H1 (cell line): ENCODE results near the gene CX3CR1. TPM values are rescaled to one million over a fixed set of nuclear protein-coding genes. Genes with fewer than 3 reads are reported as not detected.

ENCODE experiments used
- CTCF ChIA-PET: fragments of 300-600 bp; sonication (Branson Sonifier 250); formaldehyde crosslinking; loops from one replicate; lab custom pipeline; 2021; ENCODE audit not compliant: partially characterized antibody; lab: Charles Lee
- POLR2A ChIA-PET: fragments of 300-600 bp; sonication (Branson Sonifier 250); formaldehyde crosslinking; loops from one replicate; lab custom pipeline; 2021; ENCODE audit warnings: inconsistent platforms; ENCODE audit not compliant: partially characterized antibody; lab: Charles Lee
- DNase-seq, 2 experiments: peaks; one replicate each; pipeline versions ENCODE4 v3.0.0 to v3.0.0-alpha.2; 2010 to 2022; ENCODE audit warnings: low spot score in 2 of 2, low read depth in 1 of 2, mixed read lengths in 1 of 2
- FAIRE-seq: peaks from 2 replicates; lab custom pipeline; 2011; peaks lifted over from hg19 to GRCh38; lab: Jason Lieb, UNC
- H2AFZ ChIP-seq: 2 replicates; pipeline ENCODE4 v1.8.1; 2012; ENCODE audit warnings: low read length, inconsistent platforms
- H2AK5ac ChIP-seq: 2 replicates; pipeline ENCODE4 v1.6.1; 2013; ENCODE audit warnings: low read depth, low read length
- H2BK120ac ChIP-seq: replicated peaks from 2 replicates; pipeline ENCODE3; 2013; ENCODE audit warnings: low read depth, low read length, inconsistent platforms
- H2BK12ac ChIP-seq: 2 replicates; pipeline ENCODE4 v1.6.1; 2013; ENCODE audit warnings: low read depth, low read length
- H2BK15ac ChIP-seq: 2 replicates; pipeline ENCODE4 v1.6.1; 2013; ENCODE audit warnings: low read length
- H2BK20ac ChIP-seq: 2 replicates; pipeline ENCODE4 v1.6.1; 2013; ENCODE audit warnings: low read length
- H2BK5ac ChIP-seq: 2 replicates; pipeline ENCODE4 v1.6.1; 2013; ENCODE audit warnings: low read depth, low read length
- H3K14ac ChIP-seq: 2 replicates; pipeline ENCODE4 v1.6.1; 2013; ENCODE audit warnings: inconsistent platforms; ENCODE audit not compliant: insufficient read length
- H3K18ac ChIP-seq: 2 replicates; pipeline ENCODE4 v1.6.1; 2013; ENCODE audit warnings: low read length; ENCODE audit errors: extremely low read depth
- H3K23ac ChIP-seq: 2 replicates; pipeline ENCODE4 v1.6.1; 2013; ENCODE audit warnings: inconsistent platforms; ENCODE audit not compliant: insufficient read length
- H3K23me2 ChIP-seq: 2 replicates; pipeline ENCODE4 v1.6.1; 2013; ENCODE audit warnings: low read depth, low read length
- H3K27ac ChIP-seq: 2 replicates; pipeline ENCODE4 v1.6.1; 2011; ENCODE audit warnings: low read depth, low read length, inconsistent platforms
- H3K27me3 ChIP-seq, 4 experiments: replicated peaks in 1 of 4; 1 replicate in 1 of 4; 2 replicates in 3 of 4; pipeline versions ENCODE4 v1.6.1 to v1.8.1; 2011 to 2013; ENCODE audit warnings: low read length in 3 of 4, mild to moderate bottlenecking in 3 of 4, inconsistent platforms in 2 of 4, mixed read lengths in 2 of 4, moderate library complexity in 1 of 4; ENCODE audit not compliant: control insufficient read depth in 3 of 4, insufficient read depth in 3 of 4; ENCODE audit errors: extremely low read depth in 1 of 4
- H3K36me3 ChIP-seq, 4 experiments: 2 replicates each; pipeline versions ENCODE4 v1.6.1 to v1.8.1; 2011 to 2013; ENCODE audit warnings: mild to moderate bottlenecking in 4 of 4, low read length in 3 of 4, moderate library complexity in 2 of 4, control low read depth in 1 of 4, inconsistent platforms in 1 of 4; ENCODE audit not compliant: insufficient read depth in 4 of 4, control insufficient read depth in 2 of 4
- H3K4ac ChIP-seq: replicated peaks from 2 replicates; pipeline ENCODE3; 2013; ENCODE audit warnings: low read length, low read depth, mixed read lengths, inconsistent platforms; ENCODE audit not compliant: insufficient read length
- H3K4me1 ChIP-seq, 4 experiments: replicated peaks in 1 of 4; 1 replicate in 1 of 4; 2 replicates in 3 of 4; pipeline versions ENCODE4 v1.6.1 to v1.8.1; 2011 to 2013; ENCODE audit warnings: low read length in 3 of 4, inconsistent platforms in 2 of 4, mixed read lengths in 1 of 4; ENCODE audit not compliant: insufficient read depth in 4 of 4, control insufficient read depth in 3 of 4
- H3K4me2 ChIP-seq, 2 experiments: 2 replicates each; pipeline versions ENCODE4 v1.6.1 to v1.8.1; 2011 to 2013; ENCODE audit warnings: low read depth in 2 of 2, low read length in 2 of 2, control low read depth in 1 of 2, inconsistent platforms in 1 of 2, mild to moderate bottlenecking in 1 of 2; ENCODE audit not compliant: insufficient read depth in 1 of 2
- H3K4me3 ChIP-seq, 4 experiments: fragments of 200-600, 300-600 bp in 1 of 4; sonication (generic), shearing (Covaris generic), sonication (Bioruptor Twin) in 1 of 4; 2 replicates each; pipeline versions ENCODE4 v1.5.1 to v1.8.1; 2011 to 2016; ENCODE audit warnings: low read length in 4 of 4, low read depth in 3 of 4, control low read depth in 2 of 4, inconsistent platforms in 2 of 4, mild to moderate bottlenecking in 2 of 4, mixed read lengths in 1 of 4, moderate library complexity in 1 of 4; ENCODE audit not compliant: insufficient read depth in 2 of 4; ENCODE audit errors: extremely low read depth in 1 of 4
- H3K56ac ChIP-seq: replicated peaks from 2 replicates; pipeline ENCODE3; 2013; ENCODE audit warnings: low read depth, mild to moderate bottlenecking, mixed read lengths, low read length, inconsistent platforms; ENCODE audit not compliant: insufficient read length
- H3K79me1 ChIP-seq: 2 replicates; pipeline ENCODE4 v1.6.1; 2013; ENCODE audit warnings: low read depth, low read length, control low read depth
- H3K79me2 ChIP-seq, 2 experiments: 2 replicates each; pipeline versions ENCODE4 v1.6.1 to v1.8.1; 2012 to 2013; ENCODE audit warnings: low read length in 2 of 2, mild to moderate bottlenecking in 2 of 2, inconsistent platforms in 1 of 2; ENCODE audit not compliant: insufficient read depth in 2 of 2, control insufficient read depth in 1 of 2
- H3K9ac ChIP-seq, 4 experiments: replicated peaks in 1 of 4; 1 replicate in 1 of 4; 2 replicates in 3 of 4; pipeline versions ENCODE4 v1.6.1 to v1.8.1; 2011 to 2013; ENCODE audit warnings: low read depth in 3 of 4, low read length in 3 of 4, control low read depth in 2 of 4, mild to moderate bottlenecking in 2 of 4, moderate library complexity in 2 of 4, inconsistent platforms in 1 of 4; ENCODE audit errors: extremely low read depth in 1 of 4
- H3K9me3 ChIP-seq, 2 experiments: 2 replicates each; pipeline versions ENCODE4 v1.6.1 to v1.8.1; 2012 to 2013; ENCODE audit warnings: mild to moderate bottlenecking in 2 of 2, moderate library complexity in 2 of 2, control low read depth in 1 of 2, inconsistent platforms in 1 of 2, low read depth in 1 of 2, low read length in 1 of 2, mixed read lengths in 1 of 2; ENCODE audit not compliant: insufficient read depth in 2 of 2
- H4K20me1 ChIP-seq, 2 experiments: replicated peaks in 1 of 2; 2 replicates each; pipeline versions ENCODE3 to v1.8.1; 2011 to 2013; ENCODE audit warnings: inconsistent platforms in 2 of 2, low read length in 2 of 2, mild to moderate bottlenecking in 1 of 2; ENCODE audit not compliant: insufficient read depth in 2 of 2, control insufficient read depth in 1 of 2
- H4K5ac ChIP-seq: 2 replicates; pipeline ENCODE4 v1.6.1; 2013; ENCODE audit warnings: low read length, low read depth, mixed read lengths, inconsistent platforms; ENCODE audit not compliant: insufficient read length
- H4K8ac ChIP-seq: 2 replicates; pipeline ENCODE4 v1.8.0; 2013; ENCODE audit warnings: mild to moderate bottlenecking, moderate library complexity, low read length, inconsistent platforms; ENCODE audit not compliant: insufficient read depth; ENCODE audit errors: extremely low read depth
- H4K91ac ChIP-seq: replicated peaks from 2 replicates; pipeline ENCODE3; 2013; ENCODE audit warnings: low read length, mixed read lengths, inconsistent platforms; ENCODE audit not compliant: insufficient read length
- CHD1 ChIP-seq: IDR thresholded peaks from 2 replicates; pipeline ENCODE4 v1.6.1; 2012; ENCODE audit warnings: low read depth, low read length, improper control_type of control experiment
- CHD2 ChIP-seq: IDR thresholded peaks from 2 replicates; pipeline ENCODE4 v1.6.1; 2012; ENCODE audit warnings: low read length, improper control_type of control experiment
- HDAC6 ChIP-seq: IDR thresholded peaks from one replicate; pipeline ENCODE4 v1.7.1; 2012; ENCODE audit warnings: low read depth, mild to moderate bottlenecking, inconsistent platforms, low read length, moderate library complexity
- PHF8 ChIP-seq: fragments of 200-600 bp; sonication (generic); conservative IDR thresholded peaks from 2 replicates; pipeline ENCODE4 v1.7.1; 2012; ENCODE audit warnings: low read depth, mild to moderate bottlenecking, inconsistent platforms, low read length, moderate library complexity
- RFX5 ChIP-seq: IDR thresholded peaks from 2 replicates; pipeline ENCODE4 v1.6.1; 2011; ENCODE audit warnings: low read depth, low read length, improper control_type of control experiment, borderline replicate concordance
- RNF2 ChIP-seq: fragments of 200-900, 300-1000 bp; sonication (generic); IDR thresholded peaks from 2 replicates; pipeline ENCODE4 v1.7.1; 2016; ENCODE audit warnings: borderline replicate concordance, low read depth, mild to moderate bottlenecking, antibody characterized with exemption, low read length; ENCODE audit not compliant: poor library complexity, severe bottlenecking; ENCODE audit errors: missing control alignments
- SIX5 ChIP-seq: IDR thresholded peaks from 2 replicates; pipeline ENCODE4 v1.6.1; 2011; ENCODE audit warnings: mild to moderate bottlenecking, low read depth, low read length
- TAF1 ChIP-seq: IDR thresholded peaks from 2 replicates; pipeline ENCODE4 v1.6.1; 2011; ENCODE audit warnings: mild to moderate bottlenecking, low read depth, low read length
- WGBS, 2 experiments: shearing (Covaris generic) in 1 of 2; methylation state at CpG; one replicate each; pipeline versions ENCODE4 v1.1.6 to v1.1.7; 2013 to 2015; ENCODE audit warnings: low lambda C conversion rate in 2 of 2, mixed read lengths in 2 of 2, inconsistent platforms in 1 of 2, low coverage in 1 of 2, missing lambda C conversion rate in 1 of 2; ENCODE audit not compliant: insufficient replicate concordance in 2 of 2, insufficient coverage in 1 of 2, insufficient read length in 1 of 2; ENCODE audit errors: extremely low coverage in 1 of 2, missing lambda C conversion rate in 1 of 2; 5-methylcytosine and 5-hydroxymethylcytosine counted together
- polyA plus RNA-seq, 7 experiments: library from polyadenylated mRNA; depleted of rRNA in 3 of 7; stranded (reverse) in 5 of 7; unstranded in 2 of 7; fragments of >200 nt in 5 of 7; fragments of 200-250 nt in 2 of 7; gene quantifications; 1 replicate in 5 of 7; 2 replicates in 1 of 7; 4 replicates in 1 of 7; pipeline versions ENCODE4 v1.2.1 to v1.2.3, GENCODE V29; 2011 to 2013; ENCODE audit warnings: missing spikeins in 2 of 7, mixed read lengths in 2 of 7
- total RNA-seq: library from RNA; stranded (reverse); fragmentation: NEBNext Ultra II Directional; extraction: Animal tissue kit (Norgen Biotek cat#: 25700); gene quantifications from 2 replicates; pipeline ENCODE4 v1.2.1, GENCODE V29; 2021
- TF ChIP-seq, protein P1 (sequence below): IDR thresholded peaks from 2 replicates; pipeline ENCODE4 v1.6.1; 2012; ENCODE audit warnings: low read length, inconsistent platforms
- TF ChIP-seq, protein P2 (sequence below): IDR thresholded peaks from 2 replicates; pipeline ENCODE4 v1.6.1; 2011; ENCODE audit warnings: low read depth, mild to moderate bottlenecking, low read length; ENCODE audit not compliant: insufficient read depth

The CX3CR1 gene
- total and polyA plus RNA-seq, 2 of the 8 experiments (the other 6 are each of a cell fraction or from before 2014, with no cell fraction given) = 0.08 TPM; not detected in 1

DNA sequence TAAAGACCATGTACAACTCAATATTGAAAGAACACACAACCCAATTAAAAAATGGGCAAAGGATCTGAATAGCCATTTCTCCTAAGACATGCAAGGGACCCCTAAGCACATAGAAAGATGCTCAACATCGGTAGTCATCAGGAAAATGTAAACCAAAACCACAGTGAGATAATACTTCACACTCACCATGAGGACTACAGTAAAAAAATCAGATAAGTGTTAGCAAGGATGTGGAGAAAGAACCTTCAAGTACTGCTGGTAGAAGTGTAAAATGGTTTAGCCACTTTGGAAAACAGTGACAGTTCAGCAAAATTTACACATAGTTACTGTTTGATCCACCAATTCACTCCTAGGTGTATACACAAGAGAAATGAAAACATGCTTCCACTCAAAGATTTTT, 57.4 kb downstream of the CX3CR1 start:
- Histone ChIP-seq H4K8ac (no peak overlapping the region), H3K56ac (no peak overlapping the region), H3K4me1 (no peaks in the 10 kb centered on the region), H2AFZ (no peak overlapping the region), H3K23me2 (no peaks in the 10 kb centered on the region), H3K4me3 (no peak overlapping the region), H2AK5ac (no peak overlapping the region), H2BK12ac (no peak overlapping the region), H4K20me1 (no peaks in the 10 kb centered on the region), H3K27ac (no peak overlapping the region), H3K9ac (no peak overlapping the region), H2BK20ac (no peak overlapping the region), H2BK120ac (no peak overlapping the region), H3K79me1 (no peaks in the 10 kb centered on the region), H3K23ac (no peak overlapping the region), H3K36me3 (no peaks in the 10 kb centered on the region), H3K18ac (no peak overlapping the region), H2BK5ac (no peak overlapping the region), H3K79me2 (no peaks in the 10 kb centered on the region), H4K91ac (no peak overlapping the region), H3K27me3 (no peaks in the 10 kb centered on the region; a peak in 1 of 7 replicates), H3K4me2 (no peak overlapping the region), H3K4ac (no peak overlapping the region), H3K9me3 (no peaks in the 10 kb centered on the region), H3K14ac (no peak overlapping the region), H4K5ac (no peak overlapping the region), H2BK15ac (no peak overlapping the region)
- DNase-seq (no peak), FAIRE-seq (no peak)
- ChIA-PET POLR2A (no interaction called here), CTCF (no interaction called here)
- 96% methylated on average over 1 of the region's 1 CpG; no CpG with 5 or more reads in 1 of the 2 experiments for WGBS, 2 experiments
- TF ChIP-seq CHD2 (no peak), SIX5 (no peak), TAF1 (no peak), RNF2 (no peak), PHF8 (no peak), RFX5 (no peak), HDAC6 (no peak), CHD1 (no peak)
- TF ChIP-seq, protein P1, sequence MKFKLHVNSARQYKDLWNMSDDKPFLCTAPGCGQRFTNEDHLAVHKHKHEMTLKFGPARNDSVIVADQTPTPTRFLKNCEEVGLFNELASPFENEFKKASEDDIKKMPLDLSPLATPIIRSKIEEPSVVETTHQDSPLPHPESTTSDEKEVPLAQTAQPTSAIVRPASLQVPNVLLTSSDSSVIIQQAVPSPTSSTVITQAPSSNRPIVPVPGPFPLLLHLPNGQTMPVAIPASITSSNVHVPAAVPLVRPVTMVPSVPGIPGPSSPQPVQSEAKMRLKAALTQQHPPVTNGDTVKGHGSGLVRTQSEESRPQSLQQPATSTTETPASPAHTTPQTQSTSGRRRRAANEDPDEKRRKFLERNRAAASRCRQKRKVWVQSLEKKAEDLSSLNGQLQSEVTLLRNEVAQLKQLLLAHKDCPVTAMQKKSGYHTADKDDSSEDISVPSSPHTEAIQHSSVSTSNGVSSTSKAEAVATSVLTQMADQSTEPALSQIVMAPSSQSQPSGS = no peak
- TF ChIP-seq, protein P2, sequence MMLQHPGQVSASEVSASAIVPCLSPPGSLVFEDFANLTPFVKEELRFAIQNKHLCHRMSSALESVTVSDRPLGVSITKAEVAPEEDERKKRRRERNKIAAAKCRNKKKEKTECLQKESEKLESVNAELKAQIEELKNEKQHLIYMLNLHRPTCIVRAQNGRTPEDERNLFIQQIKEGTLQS = no peak
